Activated CD4-positive, CD25-positive, alpha-beta regulatory T cell treated with anti-CD3 and anti-CD28 coated beads, Interleukin-2, amount 50 U/mL, for 72 hours (primary cell): ENCODE data around the gene CC2D2B.
"Not testable (repeated sequence)": the region's sequence is repeated elsewhere in the genome, so short reads cannot be mapped to it uniquely, and the experiment has no call there.

ENCODE experiments used
- DNase-seq: peaks from one replicate; pipeline ENCODE4 v3.0.0; 2021

The CC2D2B gene

DNA sequence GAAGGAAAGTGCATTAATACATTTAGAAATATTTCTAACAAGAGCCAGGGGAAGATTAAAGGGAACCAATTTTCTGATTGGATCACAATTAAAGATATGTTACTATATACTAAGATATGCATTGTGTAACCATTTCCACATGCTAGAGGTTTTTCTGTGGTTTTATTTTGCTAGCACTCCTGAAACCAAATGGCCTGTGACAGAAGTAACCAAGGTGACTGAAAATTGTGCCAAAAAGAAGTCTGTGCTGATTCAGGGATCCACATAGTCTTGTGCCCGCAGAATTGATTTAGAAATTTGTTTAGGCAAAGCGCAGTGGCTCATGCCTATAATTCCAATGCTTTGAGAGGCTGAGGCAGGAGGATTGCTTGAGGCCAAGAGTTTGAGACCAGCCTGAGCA lies 1.8 kb downstream of the CC2D2B start:
- DNase-seq: no peak

DNA sequence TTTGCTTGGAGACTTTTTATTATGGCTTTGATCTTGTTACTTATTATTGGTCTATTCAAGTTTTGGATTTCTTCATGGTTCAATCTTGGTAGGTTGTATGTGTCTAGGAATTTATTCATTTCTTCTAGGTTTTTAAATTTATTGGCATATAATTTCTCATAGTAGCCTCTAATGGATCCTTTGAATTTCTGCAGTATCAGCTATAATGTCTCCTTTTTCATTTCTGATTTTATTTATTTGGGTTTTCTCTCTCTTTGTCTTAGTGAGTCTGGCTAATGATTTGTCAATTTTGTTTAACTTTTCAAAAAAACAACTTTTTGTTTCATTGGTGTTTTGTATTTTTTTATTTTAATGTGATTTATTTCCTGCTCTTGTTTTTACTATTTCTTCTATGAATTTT lies 8.3 kb downstream of the CC2D2B start:
- not testable (repeated sequence) for DNase-seq

- DNase-seq: no peak
These were observed 13.1 kb downstream of the CC2D2B start for GRCh38 chr10:95920798-95921426.

GRCh38 chr10:95925033-95925432 lies 17.3 kb downstream of the CC2D2B start:
- DNase-seq: no peak

DNA sequence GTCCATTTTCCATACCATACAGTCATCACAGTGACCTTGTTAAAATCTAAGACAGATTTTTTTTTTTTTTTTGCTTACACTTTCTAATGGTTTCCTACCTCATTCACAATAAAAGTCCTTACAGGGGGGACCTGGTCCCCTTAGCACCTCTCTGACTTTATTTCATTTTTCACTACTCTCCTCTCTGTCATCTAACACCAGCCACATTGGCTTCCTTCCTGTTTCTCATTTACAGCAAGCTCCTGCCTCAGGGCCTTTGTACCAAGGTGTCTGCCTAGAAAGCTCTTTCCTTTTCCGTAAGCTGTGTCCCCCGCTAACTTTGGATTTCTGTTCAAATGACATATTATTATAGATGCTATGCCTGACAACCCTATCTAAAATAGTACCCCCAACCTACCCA lies 27.7 kb downstream of the CC2D2B start:
- no peak for DNase-seq

GRCh38 chr10:95941115-95941514 lies 33.3 kb downstream of the CC2D2B start:
- no peak for DNase-seq

GRCh38 chr10:95963202-95963990 lies 55.6 kb downstream of the CC2D2B start:
- no peak for DNase-seq

DNA sequence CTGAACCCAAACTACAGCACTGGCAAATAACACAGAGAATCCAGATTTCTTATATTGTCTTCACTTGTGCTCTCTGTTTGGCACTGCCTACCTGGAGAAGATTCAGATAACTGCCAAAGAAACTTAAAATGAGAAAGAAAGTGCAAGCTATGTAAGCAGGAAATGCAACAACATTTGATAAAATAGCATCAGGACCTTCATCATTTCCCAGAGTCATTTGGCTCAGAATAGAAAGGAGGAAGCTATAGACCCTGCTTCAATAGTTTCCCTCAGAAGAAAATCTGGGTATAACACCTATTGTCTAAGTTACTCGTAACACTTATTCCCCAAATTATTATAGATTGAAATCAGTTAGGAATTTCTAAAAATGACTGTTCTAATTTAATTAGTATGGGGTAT lies 56.2 kb downstream of the CC2D2B start:
- DNase-seq: no peak

- no peak for DNase-seq
These were observed 57.0 kb downstream of the CC2D2B start for GRCh38 chr10:95964756-95965155.

DNA sequence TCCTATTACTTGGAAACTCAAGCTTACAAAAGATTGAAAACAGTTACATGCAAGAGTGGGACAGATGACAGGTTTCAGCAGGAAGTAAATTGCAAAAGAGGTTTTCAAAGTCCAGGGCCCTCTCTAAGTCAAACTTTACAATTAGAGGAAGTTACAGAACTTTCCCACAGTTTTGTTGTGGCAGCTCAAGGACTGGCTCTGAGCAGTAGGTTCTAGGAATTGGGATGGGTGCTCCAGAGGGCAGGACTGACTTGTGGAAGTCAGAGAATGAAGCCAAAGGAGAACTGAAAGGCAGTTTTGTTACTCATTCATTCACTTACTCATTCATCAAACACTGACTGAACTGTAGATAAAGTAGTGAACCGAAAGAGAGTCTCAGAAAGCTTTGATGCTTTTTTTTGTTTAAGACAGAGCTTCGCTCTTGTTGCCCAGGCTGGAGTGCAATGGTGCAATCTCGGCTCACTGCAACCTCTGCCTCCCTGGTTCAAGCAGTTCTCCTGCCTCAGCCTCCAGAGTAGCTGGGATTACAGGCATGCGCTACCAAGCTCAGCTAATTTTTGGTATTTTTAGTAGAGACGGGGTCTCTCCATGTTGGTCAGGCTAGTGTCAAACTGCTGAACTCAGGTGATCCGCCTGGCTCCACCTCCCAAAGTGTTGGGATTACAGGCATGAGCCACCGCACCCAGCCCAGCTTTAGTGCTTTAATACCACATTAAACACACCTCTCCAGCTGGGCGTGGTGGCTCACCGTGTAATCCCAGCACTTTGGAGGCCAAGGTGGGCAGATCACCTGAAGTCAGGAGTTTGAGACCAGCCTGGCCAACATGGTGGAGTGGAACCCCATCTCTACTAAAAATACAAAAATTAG lies 68.8 kb downstream of the CC2D2B start:
- DNase-seq: no peak

GRCh38 chr10:95982200-95982599 lies 74.4 kb downstream of the CC2D2B start:
- DNase-seq: no peak

DNA sequence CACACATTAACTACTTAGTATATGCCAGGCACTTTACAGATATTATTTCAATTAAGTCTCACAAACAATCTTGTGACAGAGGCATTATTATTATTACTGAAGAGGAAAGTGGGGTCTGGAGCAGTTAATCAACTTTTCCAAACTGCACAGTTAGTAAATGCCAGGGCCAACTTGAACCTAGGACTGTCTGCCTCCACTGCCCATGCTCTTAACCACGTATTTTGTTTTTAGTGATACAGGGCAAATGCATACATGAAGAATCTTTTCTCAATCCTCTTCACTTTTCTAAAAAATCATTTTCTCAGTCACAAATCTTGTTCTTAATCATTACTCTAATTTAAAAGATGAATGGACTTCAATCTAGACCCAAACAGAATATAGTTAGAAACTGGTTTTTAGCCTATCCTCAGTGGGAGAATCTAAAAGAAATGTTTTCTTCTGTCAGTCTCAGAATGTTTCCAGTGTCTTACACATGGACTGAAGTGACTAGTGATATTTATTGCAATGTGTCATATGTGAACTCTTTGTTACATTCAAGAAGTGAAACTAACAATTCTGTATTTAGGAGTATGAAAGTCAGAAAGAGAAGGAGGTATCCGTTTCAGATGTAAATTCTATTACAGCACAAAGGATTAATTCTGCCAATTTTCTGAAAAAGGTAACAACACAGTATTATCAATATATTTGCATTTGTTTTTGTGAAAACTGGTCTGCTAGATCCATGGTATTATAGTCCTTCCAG lies 80.1 kb downstream of the CC2D2B start:
- no peak for DNase-seq

GRCh38 chr10:95988702-95989101 lies 80.9 kb downstream of the CC2D2B start:
- no peak for DNase-seq

GRCh38 chr10:95994376-95994775 lies 86.6 kb downstream of the CC2D2B start:
- not testable (repeated sequence) for DNase-seq

DNA sequence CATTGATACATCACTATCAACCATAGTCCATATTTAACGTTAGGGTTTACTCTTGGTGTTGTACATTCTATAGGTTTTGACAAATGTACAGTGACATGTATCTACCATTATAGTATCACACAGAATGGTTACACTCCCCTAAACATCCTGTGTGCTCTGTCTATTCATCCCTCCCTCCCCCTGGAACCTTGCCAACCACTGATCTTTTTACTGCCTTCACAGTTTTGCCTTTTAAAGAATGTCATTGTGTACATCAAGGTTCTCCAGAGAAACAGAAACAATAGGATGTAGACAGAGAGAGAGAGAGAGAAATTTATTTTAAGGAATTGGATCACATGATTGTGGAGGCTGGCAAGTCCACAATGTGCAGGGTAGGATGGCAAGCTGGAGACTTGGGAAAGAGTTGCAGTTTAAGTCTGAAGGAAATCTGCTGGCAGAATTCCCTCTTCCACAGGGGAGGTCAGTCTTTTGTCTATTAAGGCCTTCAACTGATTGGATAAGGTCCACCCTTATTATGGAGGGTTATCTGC lies 90.5 kb downstream of the CC2D2B start:
- no peak for DNase-seq

DNA sequence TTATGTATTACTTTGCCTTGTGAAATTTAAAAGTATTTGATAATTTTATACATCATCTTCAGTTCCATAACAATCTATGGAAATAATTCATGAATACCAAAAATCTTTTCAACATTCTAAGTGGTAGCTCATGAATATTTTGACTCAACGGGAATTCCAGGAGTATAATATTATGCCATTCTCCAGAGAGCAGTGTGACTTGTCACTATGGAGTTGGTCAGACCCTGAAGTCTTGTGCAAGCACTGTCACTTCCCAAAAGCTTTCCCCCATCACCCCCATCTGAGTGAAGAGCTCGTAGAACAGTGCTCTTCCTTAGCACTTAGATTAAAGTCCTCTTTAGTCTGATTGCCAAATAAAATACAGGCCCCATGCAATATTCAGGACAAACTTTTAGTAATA lies 106.2 kb downstream of the CC2D2B start:
- DNase-seq: no peak

DNA sequence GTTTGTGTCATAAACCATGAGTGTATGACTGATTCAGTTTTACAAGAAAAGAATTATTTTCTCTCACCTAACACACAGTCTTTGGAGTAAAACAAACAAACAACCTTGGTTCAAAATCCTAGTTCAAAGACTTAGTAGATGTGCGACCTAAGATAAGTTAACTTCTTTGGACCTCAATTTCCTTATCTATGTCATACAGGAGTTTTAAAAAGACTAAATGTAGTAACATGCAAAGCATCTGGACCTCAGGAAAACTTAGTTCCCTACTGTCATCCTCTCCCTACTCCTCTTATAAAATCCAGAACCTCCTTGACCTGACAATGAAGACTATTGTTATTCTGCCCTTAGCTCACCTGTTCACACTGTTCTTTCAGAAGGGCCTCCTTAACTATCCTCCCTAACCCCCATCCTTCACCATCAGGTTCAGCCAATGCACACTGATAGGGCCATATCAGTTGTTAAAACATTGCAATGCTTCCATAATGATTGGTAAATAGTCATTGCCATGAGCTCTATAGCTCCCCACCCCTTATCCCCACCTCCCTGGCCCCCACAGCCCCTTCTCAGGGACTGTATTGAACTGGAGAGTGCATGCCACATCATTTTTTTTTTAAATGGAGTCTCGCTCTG lies 106.8 kb downstream of the CC2D2B start:
- DNase-seq: no peak

- no peak for DNase-seq
These were observed 109.5 kb downstream of the CC2D2B start for GRCh38 chr10:96017191-96017687.

DNA sequence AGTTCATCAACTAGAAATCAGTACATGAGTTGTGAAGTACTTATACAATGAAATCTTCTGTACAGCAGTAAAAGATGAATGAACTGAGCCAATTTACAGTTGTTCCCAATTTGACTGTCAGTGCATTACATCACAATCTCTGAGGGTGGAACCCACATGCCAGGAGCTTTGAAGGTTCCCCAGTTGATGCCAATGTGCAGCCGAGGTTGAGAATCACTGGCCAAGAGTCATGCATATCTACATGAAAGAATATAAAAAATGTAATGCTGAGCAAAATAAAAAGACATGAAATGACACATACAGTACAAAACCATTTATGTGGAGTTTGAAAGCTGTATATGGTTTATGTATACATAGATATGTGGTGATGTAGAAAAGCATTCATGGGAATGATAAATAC lies 113.6 kb downstream of the CC2D2B start:
- no peak for DNase-seq

GRCh38 chr10:96022739-96023138 lies 115.0 kb downstream of the CC2D2B start:
- DNase-seq: no peak

GRCh38 chr10:96023168-96023567 lies 115.4 kb downstream of the CC2D2B start:
- no peak for DNase-seq

- DNase-seq: no peak
These were observed 117.8 kb downstream of the CC2D2B start for GRCh38 chr10:96025566-96025965.
